Astrocyte (in vitro differentiated cells and primary cell): ENCODE measurements around the gene DAGLA. TPM values are rescaled to one million over a fixed set of nuclear protein-coding genes. Genes with fewer than 3 reads are reported as not detected.
A peak's percentile ranks its signal among the peaks of the same experiment; 100 is the strongest.

Source experiments
- DNase-seq: peaks from one replicate; pipeline ENCODE4 v3.0.0-alpha.2; 2010; ENCODE audit warnings: low read depth
- FAIRE-seq: peaks from 2 replicates; lab custom pipeline; 2011; peaks lifted over from hg19 to GRCh38; lab: Jason Lieb, UNC
- H2AFZ ChIP-seq: 2 replicates; pipeline ENCODE4 v1.6.0; 2012; ENCODE audit warnings: low read depth, low read length, inconsistent platforms
- H3K27ac ChIP-seq: 2 replicates; pipeline ENCODE4 v1.5.1; 2011; ENCODE audit warnings: low read depth, low read length, inconsistent platforms
- H3K27me3 ChIP-seq: 2 replicates; pipeline ENCODE4 v1.6.0; 2011; ENCODE audit warnings: low read length, inconsistent platforms; ENCODE audit not compliant: insufficient read depth
- H3K36me3 ChIP-seq: 2 replicates; pipeline ENCODE4 v1.5.1; 2011; ENCODE audit warnings: low read length, inconsistent platforms; ENCODE audit not compliant: insufficient read depth
- H3K4me1 ChIP-seq: 2 replicates; pipeline ENCODE4 v1.5.1; 2011; ENCODE audit warnings: low read length, inconsistent platforms; ENCODE audit not compliant: insufficient read depth
- H3K4me2 ChIP-seq: 2 replicates; pipeline ENCODE4 v1.6.0; 2012; ENCODE audit warnings: low read length, inconsistent platforms
- H3K4me3 ChIP-seq: 2 replicates; pipeline ENCODE4 v1.5.1; 2011; ENCODE audit warnings: low read depth, mild to moderate bottlenecking, low read length, inconsistent platforms; ENCODE audit not compliant: insufficient read depth
- H3K79me2 ChIP-seq: 2 replicates; pipeline ENCODE4 v1.6.0; 2012; ENCODE audit warnings: mild to moderate bottlenecking, low read length, inconsistent platforms; ENCODE audit not compliant: insufficient read depth
- H3K9ac ChIP-seq: 2 replicates; pipeline ENCODE4 v1.6.0; 2012; ENCODE audit warnings: mild to moderate bottlenecking, low read length, inconsistent platforms
- H3K9me3 ChIP-seq: 2 replicates; pipeline ENCODE4 v1.5.1; 2012; ENCODE audit warnings: low read depth, mild to moderate bottlenecking, low read length, inconsistent platforms; ENCODE audit not compliant: insufficient read depth
- H4K20me1 ChIP-seq: 2 replicates; pipeline ENCODE4 v1.6.0; 2012; ENCODE audit warnings: low read length, inconsistent platforms; ENCODE audit not compliant: insufficient read depth
- H3K27ac Mint-ChIP-seq: one replicate; pipeline ENCODE4 v1.8.0; 2021; ENCODE audit warnings: mild to moderate bottlenecking, mixed read lengths; ENCODE audit not compliant: unreplicated experiment
- H3K27me3 Mint-ChIP-seq: one replicate; pipeline ENCODE4 v1.8.0; 2021; ENCODE audit warnings: low read depth, mixed read lengths; ENCODE audit not compliant: unreplicated experiment
- H3K36me3 Mint-ChIP-seq: one replicate; pipeline ENCODE4 v1.8.0; 2021; ENCODE audit warnings: low read depth, mixed read lengths; ENCODE audit not compliant: unreplicated experiment
- H3K4me1 Mint-ChIP-seq: one replicate; pipeline ENCODE4 v1.8.0; 2021; ENCODE audit warnings: low read depth, mixed read lengths; ENCODE audit not compliant: unreplicated experiment
- H3K4me3 Mint-ChIP-seq: one replicate; pipeline ENCODE4 v1.8.0; 2021; ENCODE audit warnings: mild to moderate bottlenecking, moderate library complexity, mixed read lengths; ENCODE audit not compliant: unreplicated experiment
- H3K9me3 Mint-ChIP-seq: one replicate; pipeline ENCODE4 v1.8.0; 2021; ENCODE audit warnings: mild to moderate bottlenecking, mixed read lengths; ENCODE audit not compliant: unreplicated experiment
- EZH2 ChIP-seq: IDR thresholded peaks from 2 replicates; pipeline ENCODE4 v1.6.1; 2012; ENCODE audit warnings: mild to moderate bottlenecking, low read length, inconsistent platforms; ENCODE audit not compliant: insufficient read depth
- total RNA-seq: library from RNA; stranded (reverse); gene quantifications from 2 replicates; pipeline ENCODE4 v1.2.1, GENCODE V29; 2021
- TF ChIP-seq, protein P1 (sequence below): IDR thresholded peaks from 2 replicates; pipeline ENCODE4 v1.5.1; 2011; ENCODE audit warnings: low read depth, mild to moderate bottlenecking, inconsistent platforms, low read length, moderate library complexity; ENCODE audit not compliant: insufficient read depth

DAGLA gene
- total RNA-seq, 1 donor from 2014 or later: 5.5 TPM

DNA sequence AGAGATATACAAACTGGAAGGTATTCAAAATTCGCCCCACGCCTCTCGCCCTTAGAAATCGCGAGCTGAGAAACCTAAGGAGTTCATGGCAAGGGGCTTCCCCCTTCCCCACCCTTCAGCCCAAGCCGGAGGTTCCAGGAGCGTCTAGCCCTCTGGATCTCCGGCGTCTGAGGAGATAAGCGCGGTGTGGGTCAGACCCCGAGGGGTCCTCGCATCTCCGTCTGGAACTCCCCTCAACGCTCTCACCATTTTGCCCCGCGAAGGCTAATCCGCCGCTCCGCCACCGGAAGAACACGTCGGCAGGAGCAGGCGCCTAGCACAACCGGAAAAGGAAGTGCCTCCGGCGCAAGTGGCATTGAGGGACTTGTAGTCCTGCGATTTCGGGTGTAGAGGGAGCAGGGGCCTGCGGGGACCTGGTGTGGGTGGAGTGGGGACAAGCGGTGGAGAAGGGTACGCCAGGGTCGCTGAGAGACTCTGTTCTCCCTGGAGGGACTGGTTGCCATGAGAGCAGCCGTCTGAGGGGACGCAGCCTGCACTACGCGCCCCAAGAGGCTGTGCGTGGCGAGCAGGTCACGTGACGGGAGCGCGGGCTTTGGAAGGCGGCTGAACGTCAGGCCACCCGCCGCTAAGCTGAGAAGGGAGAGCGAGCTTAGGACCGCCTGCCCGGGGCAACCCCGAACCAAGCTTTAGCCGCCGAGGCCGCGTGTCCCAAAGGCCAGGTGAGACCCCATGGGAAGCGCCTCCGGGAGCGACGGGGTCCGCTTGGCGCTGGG, 112.3 kb downstream of the DAGLA start, which contains the start of the genes FEN1 and TMEM258:
Gene FEN1 (plus strand): TSS at position 602 of the 773 bp plus-strand sequence. CDS start 2,451 bp downstream, outside the sequence.
Gene TMEM258 (minus strand): TSS at position 290 of the 773 bp plus-strand sequence. CDS start 41 bp downstream, at position 249.
- H2AFZ ChIP-seq: peak within 1 kb of the TSS; percentile 96
- DNase-seq: peak; percentile 93
- Mint-ChIP-seq H3K27ac (peak within 1 kb of the TSS; percentile 99), H3K27me3 (no peaks in the 10 kb centered on the region), H3K4me3 (peak within 1 kb of the TSS; percentile 94), H3K9me3 (no peaks in the 10 kb centered on the region), H3K36me3 (peaks cover 12% of the 10 kb centered on the region), H3K4me1 (peaks cover 8% of the 10 kb centered on the region)
- peaks cover 18% of the 10 kb centered on the region for H3K36me3 ChIP-seq
- peaks cover 6% of the 10 kb centered on the region for H3K4me1 ChIP-seq
- no peak for TF ChIP-seq EZH2
- H3K4me2 ChIP-seq: peak within 1 kb of the TSS; percentile 94
- no peaks in the 10 kb centered on the region for H3K9me3 ChIP-seq
- peak within 1 kb of the TSS; percentile 99 for H3K9ac ChIP-seq
- peak within 1 kb of the TSS; percentile 100 for H3K27ac ChIP-seq
- H4K20me1 ChIP-seq: peaks cover 11% of the 10 kb centered on the region
- peak within 1 kb of the TSS; percentile 88 for H3K4me3 ChIP-seq
- no peaks in the 10 kb centered on the region for H3K27me3 ChIP-seq
- H3K79me2 ChIP-seq: peaks cover 80% of the 10 kb centered on the region
- no peak for FAIRE-seq

DNA sequence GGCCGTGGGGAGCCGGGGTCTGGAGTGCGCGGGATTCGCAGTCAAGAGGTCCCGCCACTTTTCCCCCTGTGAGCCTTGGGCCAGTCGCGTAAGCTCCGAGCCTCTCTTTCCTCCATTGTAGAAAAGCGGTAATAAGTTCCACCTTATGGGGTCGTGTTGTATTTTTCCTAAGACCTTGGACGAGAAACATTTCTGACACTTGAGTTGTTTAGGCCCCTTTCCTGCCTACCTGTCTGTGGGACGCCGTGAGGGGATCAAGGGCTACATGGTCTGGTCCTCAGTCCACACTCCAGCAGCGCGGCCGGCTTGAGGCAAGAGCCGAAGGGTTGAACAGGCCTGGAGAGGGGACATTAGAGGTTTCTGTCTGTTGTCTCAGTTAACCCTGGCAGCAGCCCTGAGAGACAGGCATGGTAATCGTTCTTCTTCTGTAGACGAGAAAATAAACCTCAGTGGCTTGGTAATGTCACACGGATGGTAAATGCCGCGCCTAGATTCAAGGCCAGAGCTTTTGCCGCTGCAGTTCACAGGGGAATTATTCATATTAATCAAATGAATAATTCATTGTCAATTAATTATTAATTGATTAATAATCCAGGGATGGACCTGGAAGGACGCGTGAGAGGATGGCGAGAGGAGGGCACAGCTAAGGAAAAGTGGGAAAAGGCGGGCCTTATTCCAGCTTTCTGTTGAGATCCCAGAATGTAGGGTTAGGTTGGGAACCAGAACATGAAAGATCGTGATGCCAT, 113.1 kb downstream of the DAGLA start:
- H3K9ac ChIP-seq: peak overlapping the region; percentile 99
- FAIRE-seq (no peak), DNase-seq (no peak)
- Mint-ChIP-seq H3K9me3 (no peaks in the 10 kb centered on the region), H3K4me1 (peaks cover 8% of the 10 kb centered on the region), H3K27ac (peak overlapping the region; percentile 92), H3K27me3 (no peaks in the 10 kb centered on the region), H3K4me3 (peak overlapping the region; percentile 94), H3K36me3 (peaks cover 10% of the 10 kb centered on the region)
- H3K79me2 ChIP-seq: peaks cover 87% of the 10 kb centered on the region
- TF ChIP-seq, protein P1, sequence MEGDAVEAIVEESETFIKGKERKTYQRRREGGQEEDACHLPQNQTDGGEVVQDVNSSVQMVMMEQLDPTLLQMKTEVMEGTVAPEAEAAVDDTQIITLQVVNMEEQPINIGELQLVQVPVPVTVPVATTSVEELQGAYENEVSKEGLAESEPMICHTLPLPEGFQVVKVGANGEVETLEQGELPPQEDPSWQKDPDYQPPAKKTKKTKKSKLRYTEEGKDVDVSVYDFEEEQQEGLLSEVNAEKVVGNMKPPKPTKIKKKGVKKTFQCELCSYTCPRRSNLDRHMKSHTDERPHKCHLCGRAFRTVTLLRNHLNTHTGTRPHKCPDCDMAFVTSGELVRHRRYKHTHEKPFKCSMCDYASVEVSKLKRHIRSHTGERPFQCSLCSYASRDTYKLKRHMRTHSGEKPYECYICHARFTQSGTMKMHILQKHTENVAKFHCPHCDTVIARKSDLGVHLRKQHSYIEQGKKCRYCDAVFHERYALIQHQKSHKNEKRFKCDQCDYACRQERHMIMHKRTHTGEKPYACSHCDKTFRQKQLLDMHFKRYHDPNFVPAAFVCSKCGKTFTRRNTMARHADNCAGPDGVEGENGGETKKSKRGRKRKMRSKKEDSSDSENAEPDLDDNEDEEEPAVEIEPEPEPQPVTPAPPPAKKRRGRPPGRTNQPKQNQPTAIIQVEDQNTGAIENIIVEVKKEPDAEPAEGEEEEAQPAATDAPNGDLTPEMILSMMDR: no peak
- no peak for TF ChIP-seq EZH2
- no peaks in the 10 kb centered on the region for H3K9me3 ChIP-seq
- peak overlapping the region; percentile 88 for H3K4me3 ChIP-seq
- H3K27me3 ChIP-seq: no peaks in the 10 kb centered on the region
- peak overlapping the region; percentile 100 for H3K27ac ChIP-seq
- H3K4me1 ChIP-seq: peaks cover 6% of the 10 kb centered on the region
- peaks cover 4% of the 10 kb centered on the region for H4K20me1 ChIP-seq
- H3K4me2 ChIP-seq: peak overlapping the region; percentile 94
- H3K36me3 ChIP-seq: peaks cover 18% of the 10 kb centered on the region
- H2AFZ ChIP-seq: peak overlapping the region; percentile 96

DNA sequence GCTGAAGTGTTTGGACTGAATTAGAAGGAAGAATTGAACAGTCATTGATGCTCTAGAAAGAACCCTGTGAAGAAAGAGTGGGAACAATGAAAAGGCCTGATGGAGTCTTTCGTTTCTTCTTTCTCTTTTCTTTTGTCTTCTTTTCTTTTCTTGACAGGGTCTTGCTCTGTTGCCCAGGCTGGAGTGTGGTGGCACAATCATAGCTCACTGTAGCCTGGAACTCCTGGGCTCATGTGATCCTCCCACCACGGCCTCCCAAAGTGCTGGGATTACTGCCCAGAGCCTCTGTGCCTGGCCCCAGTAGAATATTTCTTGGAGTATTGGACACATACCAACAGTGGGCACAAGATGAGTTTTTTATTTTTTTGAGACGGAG, 113.6 kb downstream of the DAGLA start:
- Histone ChIP-seq H2AFZ (no peak overlapping the region), H3K4me2 (peak overlapping the region; percentile 94), H4K20me1 (peaks cover 4% of the 10 kb centered on the region), H3K36me3 (peaks cover 14% of the 10 kb centered on the region), H3K4me3 (peak overlapping the region; percentile 88), H3K4me1 (peaks cover 6% of the 10 kb centered on the region), H3K9ac (peak overlapping the region; percentile 99), H3K9me3 (no peaks in the 10 kb centered on the region), H3K27me3 (no peaks in the 10 kb centered on the region), H3K79me2 (peaks cover 91% of the 10 kb centered on the region), H3K27ac (peak overlapping the region; percentile 100)
- Mint-ChIP-seq H3K27me3 (no peaks in the 10 kb centered on the region), H3K4me1 (peaks cover 8% of the 10 kb centered on the region), H3K36me3 (peaks cover 6% of the 10 kb centered on the region), H3K4me3 (peak overlapping the region; percentile 94), H3K9me3 (no peaks in the 10 kb centered on the region), H3K27ac (peak overlapping the region; percentile 92)
- no peak for TF ChIP-seq EZH2
- TF ChIP-seq, protein P1: no peak
- DNase-seq: no peak
- no peak for FAIRE-seq
